ENCODE results near the gene GSC2. TPM values are rescaled to one million over a fixed set of nuclear protein-coding genes. Genes with fewer than 3 reads are reported as not detected.

The GSC2 gene
- total and polyA plus RNA-seq, 9 of the 15 experiments (the other 6 are each of a cell fraction or from before 2014, with no cell fraction given): not detected

DNA sequence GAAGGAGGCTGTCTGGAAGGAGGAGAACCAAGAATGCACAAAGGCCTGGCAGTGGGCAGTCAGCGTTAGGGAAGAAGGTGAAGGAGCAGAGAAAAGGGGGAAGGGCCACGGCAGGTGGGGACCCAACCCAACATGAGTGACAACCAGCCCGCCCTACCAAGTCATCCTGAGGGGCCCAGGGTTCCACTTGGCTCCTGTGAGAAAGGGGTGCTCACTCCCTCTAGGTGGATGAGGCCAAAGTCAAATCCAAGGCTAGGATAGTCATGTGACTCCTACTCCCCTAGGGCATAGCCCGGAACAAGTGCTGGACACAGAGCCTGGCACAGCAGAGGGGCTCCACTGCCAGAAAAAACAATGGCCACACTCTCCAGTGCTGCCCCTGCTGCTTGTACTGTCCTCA lies 25.7 kb downstream of the GSC2 start (continued):
- TF ChIP-seq TOE1 (IDR thresholded peaks at IDR 0.05; ENCODE audit: borderline replicate concordance) (peak; percentile 52; the same call in 1 of the 2 replicates), TOE1 (CRISPR knock-in tag; IDR thresholded peaks at IDR 0.05; ENCODE audit: borderline replicate concordance, low read depth) (no peak), ZZZ3 (IDR thresholded peaks at IDR 0.05) (no peak), KAT8 (IDR thresholded peaks at IDR 0.05; ENCODE audit: low read depth) (no peak), HMGXB4 (CRISPR knock-in tag; IDR thresholded peaks at IDR 0.05) (no peak), CEBPG (CRISPR knock-in tag; IDR thresholded peaks at IDR 0.05) (no peak), CEBPG (tag; conservative IDR thresholded peaks at IDR 0.05 in 1 of 2, IDR thresholded peaks at IDR 0.05 in 1 of 2) (no peak), ZBTB11 (CRISPR knock-in tag; IDR thresholded peaks at IDR 0.05) (no peak), JUND (IDR thresholded peaks at IDR 0.05; ENCODE audit: borderline replicate concordance, low read depth, low read length) (no peak), JUND (tag; IDR thresholded peaks at IDR 0.05; ENCODE audit: borderline replicate concordance, low read depth, low read length) (no peak), ZNF174 (CRISPR knock-in tag; IDR thresholded peaks at IDR 0.05) (no peak), CBX3 (IDR thresholded peaks at IDR 0.05; ENCODE audit: borderline replicate concordance in 1 of 2, low read length in 2 of 2) (no peak)
- TF ChIP-seq, protein P1, sequence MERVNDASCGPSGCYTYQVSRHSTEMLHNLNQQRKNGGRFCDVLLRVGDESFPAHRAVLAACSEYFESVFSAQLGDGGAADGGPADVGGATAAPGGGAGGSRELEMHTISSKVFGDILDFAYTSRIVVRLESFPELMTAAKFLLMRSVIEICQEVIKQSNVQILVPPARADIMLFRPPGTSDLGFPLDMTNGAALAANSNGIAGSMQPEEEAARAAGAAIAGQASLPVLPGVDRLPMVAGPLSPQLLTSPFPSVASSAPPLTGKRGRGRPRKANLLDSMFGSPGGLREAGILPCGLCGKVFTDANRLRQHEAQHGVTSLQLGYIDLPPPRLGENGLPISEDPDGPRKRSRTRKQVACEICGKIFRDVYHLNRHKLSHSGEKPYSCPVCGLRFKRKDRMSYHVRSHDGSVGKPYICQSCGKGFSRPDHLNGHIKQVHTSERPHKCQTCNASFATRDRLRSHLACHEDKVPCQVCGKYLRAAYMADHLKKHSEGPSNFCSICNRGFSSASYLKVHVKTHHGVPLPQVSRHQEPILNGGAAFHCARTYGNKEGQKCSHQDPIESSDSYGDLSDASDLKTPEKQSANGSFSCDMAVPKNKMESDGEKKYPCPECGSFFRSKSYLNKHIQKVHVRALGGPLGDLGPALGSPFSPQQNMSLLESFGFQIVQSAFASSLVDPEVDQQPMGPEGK (CRISPR knock-in tag; IDR thresholded peaks at IDR 0.05; ENCODE audit: borderline replicate concordance): no peak
- TF ChIP-seq, protein P2, sequence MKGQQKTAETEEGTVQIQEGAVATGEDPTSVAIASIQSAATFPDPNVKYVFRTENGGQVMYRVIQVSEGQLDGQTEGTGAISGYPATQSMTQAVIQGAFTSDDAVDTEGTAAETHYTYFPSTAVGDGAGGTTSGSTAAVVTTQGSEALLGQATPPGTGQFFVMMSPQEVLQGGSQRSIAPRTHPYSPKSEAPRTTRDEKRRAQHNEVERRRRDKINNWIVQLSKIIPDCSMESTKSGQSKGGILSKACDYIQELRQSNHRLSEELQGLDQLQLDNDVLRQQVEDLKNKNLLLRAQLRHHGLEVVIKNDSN (CRISPR knock-in tag; IDR thresholded peaks at IDR 0.05): no peak
- TF ChIP-seq, protein P3, sequence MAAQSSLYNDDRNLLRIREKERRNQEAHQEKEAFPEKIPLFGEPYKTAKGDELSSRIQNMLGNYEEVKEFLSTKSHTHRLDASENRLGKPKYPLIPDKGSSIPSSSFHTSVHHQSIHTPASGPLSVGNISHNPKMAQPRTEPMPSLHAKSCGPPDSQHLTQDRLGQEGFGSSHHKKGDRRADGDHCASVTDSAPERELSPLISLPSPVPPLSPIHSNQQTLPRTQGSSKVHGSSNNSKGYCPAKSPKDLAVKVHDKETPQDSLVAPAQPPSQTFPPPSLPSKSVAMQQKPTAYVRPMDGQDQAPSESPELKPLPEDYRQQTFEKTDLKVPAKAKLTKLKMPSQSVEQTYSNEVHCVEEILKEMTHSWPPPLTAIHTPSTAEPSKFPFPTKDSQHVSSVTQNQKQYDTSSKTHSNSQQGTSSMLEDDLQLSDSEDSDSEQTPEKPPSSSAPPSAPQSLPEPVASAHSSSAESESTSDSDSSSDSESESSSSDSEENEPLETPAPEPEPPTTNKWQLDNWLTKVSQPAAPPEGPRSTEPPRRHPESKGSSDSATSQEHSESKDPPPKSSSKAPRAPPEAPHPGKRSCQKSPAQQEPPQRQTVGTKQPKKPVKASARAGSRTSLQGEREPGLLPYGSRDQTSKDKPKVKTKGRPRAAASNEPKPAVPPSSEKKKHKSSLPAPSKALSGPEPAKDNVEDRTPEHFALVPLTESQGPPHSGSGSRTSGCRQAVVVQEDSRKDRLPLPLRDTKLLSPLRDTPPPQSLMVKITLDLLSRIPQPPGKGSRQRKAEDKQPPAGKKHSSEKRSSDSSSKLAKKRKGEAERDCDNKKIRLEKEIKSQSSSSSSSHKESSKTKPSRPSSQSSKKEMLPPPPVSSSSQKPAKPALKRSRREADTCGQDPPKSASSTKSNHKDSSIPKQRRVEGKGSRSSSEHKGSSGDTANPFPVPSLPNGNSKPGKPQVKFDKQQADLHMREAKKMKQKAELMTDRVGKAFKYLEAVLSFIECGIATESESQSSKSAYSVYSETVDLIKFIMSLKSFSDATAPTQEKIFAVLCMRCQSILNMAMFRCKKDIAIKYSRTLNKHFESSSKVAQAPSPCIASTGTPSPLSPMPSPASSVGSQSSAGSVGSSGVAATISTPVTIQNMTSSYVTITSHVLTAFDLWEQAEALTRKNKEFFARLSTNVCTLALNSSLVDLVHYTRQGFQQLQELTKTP (IDR thresholded peaks at IDR 0.05; ENCODE audit: low read depth in 1 of 2, partially characterized antibody in 2 of 2): no peak

Data from K562 (cell line).